ENCODE data around the gene BBC3.
"Not testable (repeated sequence)": the region's sequence is repeated elsewhere in the genome, so short reads cannot be mapped to it uniquely, and the experiment has no call there.

Gene BBC3

DNA sequence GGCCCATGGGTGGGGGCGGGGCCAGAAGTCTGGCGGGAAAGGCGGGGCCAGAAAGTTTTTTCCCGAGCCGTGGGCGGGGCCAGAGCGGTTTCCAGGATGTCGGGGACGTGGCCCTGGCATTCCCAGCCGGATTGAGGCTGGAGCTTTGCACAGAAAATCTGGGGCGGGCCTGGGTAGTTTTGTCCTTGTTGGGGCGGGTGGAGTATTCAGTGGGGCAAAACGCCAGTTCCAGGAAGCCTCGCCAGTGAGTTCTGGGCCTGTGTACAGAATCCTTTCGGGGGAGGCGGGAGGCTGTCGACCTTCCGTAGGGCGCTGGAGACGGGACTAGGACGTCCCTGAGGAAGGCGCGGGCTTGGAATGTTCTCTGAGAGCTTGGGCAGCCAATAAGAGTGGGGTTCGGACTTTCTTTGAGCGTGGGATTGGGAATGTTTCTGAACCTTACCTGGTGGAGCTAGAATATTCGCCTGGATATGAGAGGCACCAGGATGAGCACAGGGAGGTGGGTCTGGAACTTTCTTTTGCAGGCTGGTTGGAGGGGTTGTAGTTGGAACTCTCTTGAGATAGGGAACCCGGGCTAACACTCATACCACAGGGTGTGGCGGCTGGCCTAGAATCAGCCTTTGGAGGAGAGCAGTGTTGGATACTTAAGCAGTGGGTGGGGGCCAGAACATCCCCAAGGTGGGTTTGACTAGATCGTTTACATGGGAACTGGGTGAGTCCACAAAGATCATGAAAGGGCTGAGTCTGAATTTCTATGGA is 26.6 kb upstream of the BBC3 start:
- no peak for DNase-seq

DNA sequence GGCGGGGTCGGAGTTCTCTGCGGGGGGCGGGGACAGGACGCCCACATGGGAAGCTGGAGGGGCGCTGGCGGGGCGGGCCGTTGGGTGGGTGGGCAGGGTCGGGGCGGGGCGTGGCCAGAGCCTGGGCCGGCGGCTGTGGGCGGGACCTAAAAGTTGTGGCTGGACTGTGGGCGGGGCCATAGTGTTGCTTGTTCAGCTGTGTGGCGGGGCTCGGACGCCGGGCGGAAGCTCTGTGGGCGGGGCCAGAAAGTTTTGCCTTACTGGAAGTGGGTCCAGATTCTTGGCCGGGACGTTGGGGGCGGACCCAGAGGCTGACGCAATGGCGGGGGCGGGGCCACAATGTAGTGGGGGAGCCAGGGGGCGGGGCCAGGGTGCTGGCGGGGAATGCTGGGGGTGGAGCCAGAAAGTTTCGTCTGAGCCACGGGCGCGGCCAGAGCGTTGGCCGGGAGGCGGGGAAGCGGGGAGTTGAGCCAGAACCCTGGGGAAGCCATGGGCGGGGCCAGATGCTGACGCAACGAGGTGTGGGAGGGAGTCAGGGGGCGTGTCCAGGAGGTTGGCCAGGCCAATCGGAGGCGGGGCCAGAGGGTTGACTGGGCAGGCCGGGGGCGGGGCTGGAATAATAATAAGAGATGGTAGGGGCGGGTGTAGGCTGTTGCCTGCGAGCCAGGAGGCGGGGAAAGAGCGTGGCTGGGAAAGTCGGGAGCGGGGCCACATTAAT is 25.9 kb upstream of the BBC3 start:
- peak; percentile 99 for DNase-seq

DNA sequence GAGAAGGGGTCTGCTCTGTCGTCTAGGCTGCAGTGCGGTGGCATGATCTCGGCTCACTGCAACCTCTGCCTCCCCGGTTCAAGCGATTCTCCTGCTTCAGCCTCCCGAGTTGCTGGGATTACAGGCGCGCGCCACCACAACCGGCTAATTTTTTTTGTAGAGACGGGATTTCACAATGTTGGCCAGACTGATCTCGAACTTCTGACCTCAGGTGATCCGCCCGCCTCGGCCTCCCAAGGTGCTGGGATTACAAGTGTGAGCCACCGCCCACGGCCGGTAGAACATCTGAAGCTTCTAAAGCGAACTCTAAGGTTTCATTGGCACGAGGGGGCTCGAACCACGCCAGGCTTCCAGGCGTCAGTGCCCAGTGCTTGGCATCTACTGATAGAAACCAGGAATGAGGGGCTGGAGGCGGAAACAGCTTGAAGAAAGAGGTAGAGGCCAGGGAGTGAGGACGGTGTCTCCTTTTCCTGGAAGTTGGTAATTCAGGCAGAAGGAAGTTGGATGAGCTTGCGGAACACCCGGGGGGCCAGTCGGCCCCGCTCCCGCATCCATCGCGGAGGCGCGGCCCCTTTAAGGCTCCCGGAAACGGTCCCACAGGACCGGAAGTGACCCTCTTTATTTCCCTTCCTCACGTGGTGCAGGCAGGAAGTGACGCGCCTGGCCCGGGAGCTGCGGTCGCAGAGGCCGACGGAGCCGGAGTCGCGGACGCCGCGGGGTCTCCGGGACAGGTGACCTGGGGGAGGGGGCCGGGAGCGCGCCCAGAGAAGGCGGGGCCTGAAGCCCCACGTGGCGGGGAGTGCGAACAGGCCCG is 25.1 kb upstream of the BBC3 start, which contains the start of gene CCDC9:
TSS of gene CCDC9 (plus strand) at position 647 of the 814 bp plus-strand sequence. CDS start 1,876 bp downstream, outside the sequence.
- peak; percentile 96 for DNase-seq

DNA sequence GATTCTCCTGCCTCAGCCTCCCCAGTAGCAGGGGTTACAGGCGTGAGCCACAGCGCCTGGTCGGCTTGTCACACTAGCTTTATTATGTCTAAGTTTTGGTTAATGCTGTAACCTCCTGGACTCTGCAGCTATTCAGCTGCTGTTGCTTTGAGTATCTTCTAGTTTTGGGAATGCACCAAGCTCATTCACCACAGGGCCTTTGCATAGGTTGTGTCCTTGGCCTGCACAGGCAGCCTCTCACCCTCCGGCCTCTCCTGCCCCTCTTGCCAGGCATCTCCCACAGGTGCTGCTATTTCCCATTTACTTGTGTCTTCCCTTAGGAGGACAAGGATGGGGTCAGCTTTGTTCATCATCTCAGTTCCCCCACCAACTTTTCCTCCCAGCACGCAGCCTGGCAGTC is 23.0 kb upstream of the BBC3 start:
- DNase-seq = no peak

DNA sequence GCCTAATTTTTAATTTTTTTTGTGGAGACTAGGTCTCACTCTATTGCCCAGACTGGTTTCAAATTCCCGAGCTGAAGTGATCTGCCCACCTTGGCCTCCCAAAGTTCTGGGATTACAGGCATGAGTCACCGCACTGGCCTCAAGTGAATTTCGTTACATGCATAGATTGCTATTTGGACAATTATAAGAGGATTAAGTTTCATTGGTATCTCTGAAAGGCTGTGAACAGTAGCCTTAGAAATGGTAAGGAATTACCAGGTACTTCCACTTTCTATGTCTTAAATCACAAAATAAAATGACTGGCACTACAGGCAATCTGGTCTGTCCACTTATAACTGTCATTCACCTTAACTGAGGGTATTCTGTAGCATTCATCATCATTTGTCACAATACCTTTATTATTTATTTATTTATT is 22.5 kb upstream of the BBC3 start:
- DNase-seq = no peak

DNA sequence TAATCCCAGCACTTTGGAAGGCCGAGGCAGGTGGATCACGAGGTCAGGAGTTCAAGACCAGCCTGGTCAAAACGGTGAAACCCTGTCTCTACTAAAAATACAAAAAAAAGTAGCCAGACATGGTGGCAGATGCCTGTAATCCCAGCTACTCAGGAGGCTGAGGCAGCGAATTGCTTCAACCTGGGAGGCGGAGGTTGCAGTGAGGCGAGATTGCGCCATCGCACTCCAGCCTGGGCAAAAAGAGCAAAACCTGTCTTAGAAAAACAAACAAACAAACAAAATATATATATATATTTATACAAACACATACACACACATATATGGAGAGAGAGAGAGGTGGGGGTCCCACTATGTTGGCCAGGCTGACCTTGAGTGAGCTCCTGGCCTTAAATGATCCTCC is 22.0 kb upstream of the BBC3 start:
- DNase-seq = not testable (repeated sequence)

DNA sequence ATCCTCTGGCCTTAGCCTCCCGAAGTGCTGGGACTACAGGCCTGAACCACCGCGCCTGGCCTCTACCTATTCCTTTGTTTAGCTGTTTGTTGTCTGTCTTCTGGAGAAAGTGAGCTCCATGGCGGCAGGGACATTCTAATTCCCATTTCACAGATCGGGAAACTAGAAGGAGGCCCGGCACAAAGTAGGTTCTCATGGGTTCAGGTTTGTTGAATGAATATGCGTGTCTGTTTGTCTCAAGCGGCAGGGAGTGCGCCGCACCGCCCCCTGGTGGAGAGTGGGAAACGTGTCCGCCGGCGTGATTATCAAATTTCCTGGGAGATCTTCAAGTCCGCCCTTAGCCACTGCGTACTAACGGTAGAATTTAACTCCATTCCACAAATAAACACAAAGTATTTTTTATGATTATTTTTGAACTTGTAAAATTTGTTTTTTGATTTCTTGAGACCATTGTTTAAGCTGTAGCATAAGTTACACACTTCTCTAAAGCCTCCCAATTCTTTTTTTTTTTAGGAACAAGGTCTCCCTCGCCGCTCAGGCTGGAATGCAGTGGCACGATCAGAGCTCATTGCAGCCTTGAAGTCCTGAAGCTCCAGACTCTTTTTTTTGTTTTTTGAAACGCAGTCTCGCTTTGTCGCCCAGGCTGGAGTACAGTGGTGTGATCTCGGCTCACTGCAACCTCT is 16.4 kb upstream of the BBC3 start:
- peak; percentile 69 for DNase-seq

DNA sequence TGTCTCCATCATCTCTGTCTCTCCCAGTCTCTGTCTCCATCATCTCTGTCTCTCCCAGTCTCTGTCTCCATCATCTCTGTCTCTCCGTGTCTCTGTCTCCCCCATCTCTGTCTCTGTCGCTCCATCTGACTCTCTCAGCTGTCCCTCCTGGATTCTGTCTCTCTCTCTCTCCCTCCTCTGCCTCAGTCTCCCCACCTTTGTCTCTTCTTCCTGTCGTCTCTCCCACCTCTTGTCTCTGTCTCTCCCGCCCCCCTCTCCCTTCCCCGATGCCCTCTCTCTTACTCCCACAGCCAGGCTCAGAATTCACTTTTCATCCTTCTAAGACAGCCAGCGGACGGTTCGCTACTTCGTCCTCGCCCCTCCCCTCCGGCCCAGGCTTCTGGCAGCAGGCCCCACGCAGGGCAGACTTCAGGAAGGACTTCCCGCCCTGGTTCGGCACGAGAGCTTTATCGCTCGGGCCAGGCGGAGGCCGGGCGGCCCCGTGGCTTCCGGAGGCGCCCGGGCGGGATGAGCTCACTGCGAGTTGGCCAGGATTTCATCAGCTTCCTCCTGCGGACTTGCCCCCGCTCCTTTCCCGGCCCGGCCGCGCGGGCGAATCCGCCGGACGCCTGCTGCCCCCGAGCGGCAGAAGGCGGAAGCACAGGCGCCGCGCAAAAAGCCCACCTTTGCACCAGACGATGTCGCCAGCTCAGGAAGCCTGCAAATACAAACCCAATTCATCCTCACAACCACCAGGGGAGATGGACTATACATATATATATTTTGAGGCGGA is 13.0 kb upstream of the BBC3 start:
- DNase-seq = peak; percentile 93

DNA sequence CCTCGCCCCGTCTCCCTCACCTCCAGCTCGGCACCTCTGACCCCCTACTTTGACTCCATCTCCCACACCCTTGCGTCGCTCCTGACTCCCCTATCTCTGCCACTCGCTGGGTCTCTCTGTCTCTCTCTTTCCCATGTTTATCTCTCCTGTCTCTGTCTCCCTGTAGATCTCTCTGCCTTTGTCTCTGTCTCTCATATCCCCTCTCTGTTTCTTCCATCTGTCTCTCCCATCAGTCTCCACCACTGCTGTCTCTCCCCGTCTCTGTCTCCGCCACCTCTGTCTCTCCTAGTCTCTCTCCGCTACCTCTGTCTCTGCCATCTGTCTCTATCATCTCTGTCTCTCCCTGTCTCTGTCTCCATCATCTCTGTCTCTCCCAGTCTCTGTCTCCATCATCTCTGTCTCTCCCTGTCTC is 12.4 kb upstream of the BBC3 start:
- DNase-seq = no peak

DNA sequence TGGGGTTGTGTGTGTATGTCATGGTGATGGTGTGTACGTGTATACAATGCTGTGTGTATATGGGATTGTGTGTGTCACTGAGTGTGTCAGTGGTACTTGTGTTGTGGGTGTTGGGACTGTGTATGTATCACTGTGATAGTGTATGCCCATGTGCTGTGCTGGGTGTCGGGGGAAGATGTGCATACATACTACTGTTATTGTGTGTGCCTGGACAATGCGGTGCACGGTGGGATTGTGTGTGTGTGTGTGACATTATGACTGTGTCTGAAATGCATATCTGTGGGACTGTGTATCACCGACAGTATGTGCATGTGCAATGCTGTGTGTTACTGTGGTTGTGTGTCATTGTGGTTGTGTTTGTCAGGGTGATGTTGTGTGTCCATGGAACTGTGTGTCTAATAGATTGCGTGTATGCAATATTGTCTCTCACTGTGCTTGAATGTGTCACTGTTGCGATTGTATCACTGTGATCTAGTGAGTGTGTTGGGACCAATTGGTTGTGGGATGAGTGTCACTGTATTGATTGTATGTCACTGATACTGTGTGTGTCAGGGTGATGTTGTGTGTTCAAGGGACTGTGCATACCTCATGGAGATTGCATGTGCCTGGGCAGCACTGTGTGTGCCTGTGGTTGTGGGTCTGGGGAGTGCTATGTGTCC is 11.0 kb upstream of the BBC3 start:
- no peak for DNase-seq

DNA sequence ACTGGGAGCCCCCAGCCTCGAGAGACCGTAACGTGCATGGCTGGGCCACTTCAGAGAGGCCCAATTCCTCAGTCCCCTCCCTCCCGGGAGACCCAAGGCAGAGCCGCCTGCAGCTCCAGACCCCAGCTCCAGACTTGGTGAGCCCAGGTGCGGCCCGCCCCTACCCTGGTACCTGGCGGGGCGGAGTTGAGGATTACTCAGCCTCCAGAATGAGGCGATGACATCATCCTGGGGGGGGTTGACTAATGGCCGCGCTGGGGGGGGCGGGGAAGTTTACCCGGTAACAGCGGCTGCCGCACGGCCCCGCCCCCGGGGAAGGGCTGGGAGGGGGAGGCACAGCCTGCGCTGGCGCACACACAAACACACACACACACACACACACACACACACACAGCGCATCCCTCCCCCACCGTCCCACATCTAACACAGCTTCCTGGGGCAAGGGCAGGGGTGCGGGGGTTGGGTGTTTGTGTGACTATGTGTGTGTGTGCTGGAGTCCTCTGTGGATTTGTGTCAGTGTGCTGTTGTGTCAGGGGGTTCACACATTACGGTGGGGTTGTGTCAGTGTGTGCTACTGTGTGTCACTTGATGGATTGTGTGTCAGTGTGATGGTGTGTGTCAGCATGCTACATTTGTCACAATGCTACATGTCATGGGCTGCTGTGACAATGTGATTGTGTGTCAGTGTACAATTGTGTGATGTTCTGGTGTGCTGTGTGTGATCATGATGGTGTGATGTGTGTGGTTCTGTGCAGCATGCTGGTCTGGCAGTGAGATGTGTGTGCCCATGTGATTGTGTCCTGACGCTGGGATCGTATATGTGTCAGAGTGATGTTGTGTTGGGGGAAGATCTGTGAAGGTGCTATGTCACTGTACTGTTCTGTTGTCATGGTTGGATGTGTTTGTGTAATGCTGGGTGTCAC is 10.3 kb upstream of the BBC3 start:
- peak; percentile 92 for DNase-seq

DNA sequence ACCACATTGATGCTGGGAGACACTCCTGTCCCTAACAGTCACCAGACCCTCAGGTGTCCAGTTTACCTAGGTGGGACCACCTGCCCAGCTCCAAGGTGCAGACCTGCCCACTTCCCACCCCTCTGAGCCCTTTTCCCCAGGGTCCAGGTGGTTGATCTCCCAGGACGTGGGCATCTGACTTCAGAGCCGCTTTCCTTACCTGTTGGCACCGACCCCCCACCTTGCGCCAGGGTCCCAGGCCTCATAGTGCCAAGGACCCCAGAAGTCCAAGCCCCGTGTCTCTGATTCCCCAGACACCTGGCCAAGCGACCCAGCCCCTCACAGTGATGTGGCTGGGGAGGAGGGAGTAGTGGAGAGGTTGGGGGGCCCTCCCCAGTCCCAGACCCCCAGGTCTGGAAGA is 9.6 kb upstream of the BBC3 start:
- DNase-seq = no peak

DNA sequence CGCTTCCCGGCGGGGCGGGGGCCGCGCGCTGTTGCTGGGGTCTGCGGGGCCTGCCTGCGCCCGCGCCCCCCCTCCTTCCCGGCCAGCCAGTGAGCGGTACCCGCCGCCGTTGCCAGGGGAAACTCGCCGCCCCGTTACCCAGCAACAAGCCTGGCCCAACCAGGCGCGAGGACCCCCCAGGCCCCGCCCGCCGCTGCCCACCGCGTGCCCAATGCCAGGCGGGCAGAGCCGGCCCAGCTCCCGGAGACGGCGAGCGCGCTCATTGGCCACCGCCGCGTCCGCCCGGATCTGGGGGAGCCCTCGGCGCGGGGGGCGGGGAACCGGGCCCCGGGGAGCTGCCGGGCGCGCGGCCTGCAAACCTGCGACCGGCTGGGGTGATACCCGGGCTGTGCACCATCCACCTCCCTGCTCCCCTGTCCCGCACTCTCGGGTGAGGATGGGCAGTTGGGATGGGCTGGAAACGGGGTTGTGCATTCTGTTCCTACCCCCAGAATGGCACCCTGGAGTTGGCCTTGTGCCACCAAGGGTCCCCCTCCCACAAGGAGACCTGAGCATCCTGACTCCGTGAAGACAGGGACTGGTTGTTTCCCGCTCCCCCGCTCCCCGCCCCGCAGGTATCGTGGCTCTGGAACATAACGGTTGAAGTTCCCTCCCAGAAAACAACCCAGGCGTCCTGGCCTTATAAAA is 8.8 kb upstream of the BBC3 start:
- DNase-seq = peak; percentile 80

DNA sequence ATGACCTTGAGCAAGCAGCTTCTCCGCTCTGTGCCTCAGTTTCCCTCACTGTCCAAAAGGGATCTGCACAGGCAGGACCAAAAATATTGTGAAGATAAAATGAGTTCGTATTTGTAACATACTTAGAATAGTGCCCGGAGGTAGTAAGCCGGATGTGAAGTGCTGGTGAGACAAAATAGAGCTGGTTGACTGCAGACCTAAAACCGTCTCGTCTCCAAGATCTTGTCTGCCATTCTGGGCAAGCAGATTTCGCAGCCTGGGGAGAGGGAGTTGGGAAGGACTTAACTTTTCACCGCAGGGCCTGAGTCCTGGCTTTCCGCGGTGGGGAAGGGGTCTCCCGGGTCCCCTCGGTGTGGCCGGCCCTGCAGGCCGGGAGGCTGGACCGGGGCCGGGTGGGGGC is 8.2 kb upstream of the BBC3 start:
- no peak for DNase-seq

DNA sequence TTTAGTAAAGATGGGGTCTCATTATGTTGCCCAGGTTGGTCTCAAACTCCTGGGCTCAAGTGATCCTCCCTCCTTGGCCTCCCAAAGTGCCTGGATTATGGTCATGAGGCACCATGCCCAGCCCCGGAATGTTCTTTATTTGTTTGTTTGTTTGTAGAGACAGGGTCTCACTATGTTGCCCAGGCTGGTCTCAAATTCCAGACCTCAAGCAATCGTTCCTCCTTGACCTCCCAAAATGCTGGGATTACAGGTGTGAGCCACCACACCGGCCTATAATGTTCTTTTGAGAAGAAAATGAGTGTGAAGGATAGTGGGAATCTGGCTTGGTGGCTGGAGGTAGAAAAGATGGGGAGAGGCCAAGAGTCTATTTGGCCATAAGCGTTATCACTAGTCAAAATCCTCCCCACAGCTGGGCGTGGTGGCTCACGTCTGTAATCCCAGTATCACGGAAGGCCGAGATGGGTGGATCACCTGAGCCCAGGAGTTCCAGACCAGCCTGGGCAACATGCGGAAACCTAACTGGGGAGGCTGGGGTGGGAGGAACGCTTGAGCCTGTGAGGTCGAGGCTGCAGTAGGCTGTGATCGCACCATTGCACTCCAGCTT is 5.2 kb upstream of the BBC3 start:
- no peak for DNase-seq

DNA sequence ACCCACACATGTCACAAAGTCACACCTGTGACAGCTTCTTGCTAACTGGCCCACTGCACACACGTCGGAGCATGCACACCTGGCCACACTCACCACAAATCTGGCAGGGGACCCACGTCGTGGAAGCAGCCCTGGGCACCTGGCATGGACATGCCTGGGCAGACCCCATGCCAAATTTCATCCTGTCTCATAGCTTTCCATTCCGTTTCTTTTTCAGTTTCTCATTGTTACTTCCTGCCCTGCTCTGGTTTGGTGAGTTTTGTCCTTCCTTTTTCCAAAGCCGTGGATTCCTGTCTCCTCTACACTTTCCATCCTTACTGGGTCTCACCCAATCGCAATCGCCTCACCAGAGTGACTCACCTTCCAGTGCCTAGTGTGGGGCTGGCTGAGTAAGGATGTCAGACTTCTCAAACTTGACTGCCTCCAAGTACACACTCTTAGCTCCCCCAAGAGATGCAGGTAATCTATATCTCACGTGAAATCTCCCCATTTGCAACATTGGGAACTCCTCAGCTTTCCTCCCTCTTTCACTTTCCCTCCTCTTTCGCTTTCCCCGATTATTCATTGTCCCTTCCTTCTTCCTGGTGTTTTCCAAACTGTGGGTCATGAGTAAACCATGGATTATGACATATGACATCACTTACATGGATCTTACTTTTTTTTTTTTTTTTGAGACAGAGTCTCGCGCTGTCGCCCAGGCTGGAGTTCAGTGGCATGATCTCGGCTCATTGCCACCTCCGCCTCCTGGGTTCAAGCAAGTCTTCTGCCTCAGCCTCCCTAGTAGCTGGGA is 1.6 kb upstream of the BBC3 start:
- DNase-seq = no peak

DNA sequence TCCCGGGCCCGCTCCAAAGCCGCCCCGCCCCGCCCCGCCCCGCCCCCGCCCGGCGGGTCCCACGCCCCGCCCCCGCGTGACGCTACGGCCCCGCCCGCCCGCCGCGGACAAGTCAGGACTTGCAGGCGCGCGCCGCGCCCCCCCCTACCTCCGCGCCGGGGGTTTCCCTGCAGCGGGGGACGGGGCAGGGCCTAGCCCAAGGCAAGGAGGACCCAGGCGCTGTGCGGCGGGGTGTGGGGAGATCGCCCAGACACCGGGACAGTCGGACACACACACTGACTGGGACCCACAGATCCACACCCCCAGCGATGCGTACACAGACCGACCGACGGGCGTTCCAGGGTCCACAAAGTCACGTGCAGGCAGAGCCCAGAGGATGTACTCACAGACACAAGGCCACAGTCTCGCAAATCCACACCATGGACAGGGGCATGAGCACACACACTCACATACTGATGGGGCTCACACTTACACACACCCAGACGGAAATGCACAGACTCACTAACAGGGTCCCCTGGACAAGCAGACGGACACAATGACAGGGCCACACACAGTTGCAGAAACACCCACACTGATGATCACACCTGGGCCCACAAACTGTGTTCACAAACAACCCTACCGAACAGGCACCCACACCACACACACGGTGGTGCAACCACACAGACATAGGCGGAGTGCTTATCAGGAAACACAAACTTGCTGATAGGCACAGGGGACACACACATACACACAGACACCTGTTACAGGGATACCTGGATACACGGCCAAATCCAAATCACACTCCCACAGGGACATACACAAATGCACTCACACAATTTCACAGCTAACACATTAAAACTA is 436 bp upstream of the BBC3 start:
- DNase-seq = peak; percentile 95
